Skin epidermis (tissue), 12 donors: ENCODE measurements around the gene ATP2B3.
A peak's percentile ranks its signal among the peaks of the same experiment; 100 is the strongest.

ENCODE experiments used
- H3K27ac ChIP-seq, 21 experiments: fragments of 200-600 bp; sonication (generic) in 11 of 21; one replicate each; pipeline ENCODE4 v1.5.0; 2020; ENCODE audit warnings: mild to moderate bottlenecking in 3 of 21, inconsistent platforms in 2 of 21, moderate library complexity in 2 of 21
- H3K4me3 ChIP-seq, 7 experiments: fragments of 200-600 bp; sonication (generic) in 2 of 7; one replicate each; pipeline ENCODE4 v1.5.0; 2020; ENCODE audit warnings: inconsistent platforms in 2 of 7, mild to moderate bottlenecking in 2 of 7, moderate library complexity in 1 of 7

Gene ATP2B3

GRCh38 chrX:153585827-153586226, 68.4 kb downstream of the ATP2B3 start:
- Histone ChIP-seq H3K4me3 (no peak overlapping the region), H3K27ac (no peak overlapping the region)

GRCh38 chrX:153587342-153587741, 69.9 kb downstream of the ATP2B3 start:
- Histone ChIP-seq H3K4me3 (no peak overlapping the region), H3K27ac (no peak overlapping the region)

- H3K4me3 ChIP-seq: no peak overlapping the region
- H3K27ac ChIP-seq: no peak overlapping the region
Measured at GRCh38 chrX:153588021-153588781, 70.8 kb downstream of the ATP2B3 start.

GRCh38 chrX:153588782-153589446, 71.5 kb downstream of the ATP2B3 start:
- no peak overlapping the region for H3K27ac ChIP-seq
- H3K4me3 ChIP-seq: no peak overlapping the region

GRCh38 chrX:153590961-153591956, 73.8 kb downstream of the ATP2B3 start:
- no peak overlapping the region for H3K27ac ChIP-seq
- no peak overlapping the region for H3K4me3 ChIP-seq

- Histone ChIP-seq H3K27ac (no peak overlapping the region), H3K4me3 (no peak overlapping the region)
Measured at GRCh38 chrX:153592091-153592833, 74.8 kb downstream of the ATP2B3 start.

- Histone ChIP-seq H3K27ac (no peak overlapping the region), H3K4me3 (no peak overlapping the region)
Measured at GRCh38 chrX:153592966-153593688, 75.7 kb downstream of the ATP2B3 start.

GRCh38 chrX:153593811-153594500, 76.5 kb downstream of the ATP2B3 start:
- Histone ChIP-seq H3K27ac (no peak overlapping the region), H3K4me3 (no peak overlapping the region)

GRCh38 chrX:153595387-153595786, 77.9 kb downstream of the ATP2B3 start:
- Histone ChIP-seq H3K4me3 (no peak overlapping the region), H3K27ac (no peak overlapping the region)

GRCh38 chrX:153595859-153596857, 78.7 kb downstream of the ATP2B3 start:
- no peak overlapping the region for H3K27ac ChIP-seq
- H3K4me3 ChIP-seq: no peak overlapping the region

GRCh38 chrX:153596981-153597750, 79.7 kb downstream of the ATP2B3 start:
- no peak overlapping the region for H3K27ac ChIP-seq
- H3K4me3 ChIP-seq: no peak overlapping the region

GRCh38 chrX:153598541-153599191, 81.2 kb downstream of the ATP2B3 start, which contains the start of gene CCNQ:
Gene CCNQ, minus strand, starts transcription at chrX:153599139. Its CDS starts 66 bp downstream, at chrX:153599073.
- Histone ChIP-seq H3K4me3 (peak within 1 kb of the TSS; percentile 54 to 75 (median 61)), H3K27ac (peak within 1 kb of the TSS; percentile 14 to 84 (median 75))

- peak overlapping the region in 17 of 21 experiments; percentile 42 to 84 (median 74) for H3K27ac ChIP-seq
Measured at GRCh38 chrX:153599192-153600031, 82.0 kb downstream of the ATP2B3 start.

GRCh38 chrX:153600032-153600373, 82.6 kb downstream of the ATP2B3 start:
- Histone ChIP-seq H3K4me3 (peak overlapping the region; percentile 47 to 75 (median 56)), H3K27ac (peak overlapping the region in 5 of 21 experiments; percentile 69 to 84 (median 75))

More at GRCh38 chrX:153599192-153600031, 82.0 kb downstream of the ATP2B3 start:
- peak overlapping the region; percentile 47 to 75 (median 56) for H3K4me3 ChIP-seq

GRCh38 chrX:153600921-153601320, 83.5 kb downstream of the ATP2B3 start:
- H3K27ac ChIP-seq: no peak overlapping the region
- no peak overlapping the region for H3K4me3 ChIP-seq
